ENCODE measurements around the gene COL6A1.
A peak's percentile ranks its signal among the peaks of the same experiment; 100 is the strongest.

Gene COL6A1

GRCh38 chr21:45981151-45982091, at the start of gene COL6A1:
Gene COL6A1, plus strand, starts transcription at chr21:45981770. Its CDS starts 81 bp downstream, at chr21:45981851.
- no CpG with 5 or more reads among the region's 63 CpGs for WGBS (ENCODE audit: insufficient coverage, insufficient read length)
- Histone ChIP-seq H3K27me3 (ENCODE audit: control insufficient read depth, insufficient read depth, low read length) (no peaks in the 10 kb centered on the region), H3K4me1 (ENCODE audit: control insufficient read depth, insufficient read depth, low read length) (peaks cover 5% of the 10 kb centered on the region), H3K27ac (ENCODE audit: low read length) (no peak within 1 kb of the TSS), H3K9me3 (ENCODE audit: control insufficient read depth, insufficient read depth, low read length) (no peaks in the 10 kb centered on the region), H3K36me3 (ENCODE audit: control insufficient read depth, insufficient read depth, low read length) (peaks cover 3% of the 10 kb centered on the region), H3K4me3 (ENCODE audit: low read length) (peak within 1 kb of the TSS; percentile 41)
- no peak for DNase-seq (ENCODE audit: low read depth, low spot score)

- no peak for DNase-seq (ENCODE audit: low read depth, low spot score)
- no peak overlapping the region for H3K4me3 ChIP-seq (ENCODE audit: low read length)
- peaks cover 9% of the 10 kb centered on the region for H3K9me3 ChIP-seq (ENCODE audit: control insufficient read depth, insufficient read depth, low read length)
- H3K36me3 ChIP-seq (ENCODE audit: control insufficient read depth, insufficient read depth, low read length): no peaks in the 10 kb centered on the region; the same call in 1 of the 2 replicates
- H3K27me3 ChIP-seq (ENCODE audit: control insufficient read depth, insufficient read depth, low read length): no peaks in the 10 kb centered on the region
- H3K27ac ChIP-seq (ENCODE audit: low read length): no peak overlapping the region
- H3K4me1 ChIP-seq (ENCODE audit: control insufficient read depth, insufficient read depth, low read length): no peaks in the 10 kb centered on the region
- no CpG with 5 or more reads among the region's 9 CpGs for WGBS (ENCODE audit: insufficient coverage, insufficient read length)
Measured at GRCh38 chr21:45932922-45933502, 48.6 kb upstream of the COL6A1 start.

- peaks cover 10% of the 10 kb centered on the region for H3K9me3 ChIP-seq (ENCODE audit: control insufficient read depth, insufficient read depth, low read length)
- H3K4me3 ChIP-seq (ENCODE audit: low read length): no peak overlapping the region
- peaks cover 2% of the 10 kb centered on the region; the same call in 1 of the 2 replicates for H3K36me3 ChIP-seq (ENCODE audit: control insufficient read depth, insufficient read depth, low read length)
- H3K4me1 ChIP-seq (ENCODE audit: control insufficient read depth, insufficient read depth, low read length): no peaks in the 10 kb centered on the region
- WGBS (ENCODE audit: insufficient coverage, insufficient read length): no CpG with 5 or more reads among the region's 6 CpGs
- no peak for DNase-seq (ENCODE audit: low read depth, low spot score)
- no peaks in the 10 kb centered on the region for H3K27me3 ChIP-seq (ENCODE audit: control insufficient read depth, insufficient read depth, low read length)
- no peak overlapping the region for H3K27ac ChIP-seq (ENCODE audit: low read length)
Measured at GRCh38 chr21:45934085-45934484, 47.5 kb upstream of the COL6A1 start.

- Histone ChIP-seq H3K4me3 (ENCODE audit: low read length) (no peak overlapping the region), H3K27me3 (ENCODE audit: control insufficient read depth, insufficient read depth, low read length) (no peaks in the 10 kb centered on the region), H3K4me1 (ENCODE audit: control insufficient read depth, insufficient read depth, low read length) (no peaks in the 10 kb centered on the region), H3K27ac (ENCODE audit: low read length) (no peak overlapping the region), H3K9me3 (ENCODE audit: control insufficient read depth, insufficient read depth, low read length) (peaks cover 10% of the 10 kb centered on the region), H3K36me3 (ENCODE audit: control insufficient read depth, insufficient read depth, low read length) (peaks cover 2% of the 10 kb centered on the region; the same call in 1 of the 2 replicates)
- WGBS (ENCODE audit: insufficient coverage, insufficient read length): no CpG with 5 or more reads among the region's 3 CpGs
- DNase-seq (ENCODE audit: low read depth, low spot score): no peak
Measured at GRCh38 chr21:45934554-45934953, 47.0 kb upstream of the COL6A1 start.

- H3K4me3 ChIP-seq (ENCODE audit: low read length): no peak overlapping the region
- 0 out of 2 replicates have a peak, but pooled peaks cover 2% of the 10 kb centered on the region for H3K36me3 ChIP-seq (ENCODE audit: control insufficient read depth, insufficient read depth, low read length)
- no peak overlapping the region for H3K27ac ChIP-seq (ENCODE audit: low read length)
- WGBS (ENCODE audit: insufficient coverage, insufficient read length): no CpG with 5 or more reads among the region's 3 CpGs
- no peaks in the 10 kb centered on the region for H3K27me3 ChIP-seq (ENCODE audit: control insufficient read depth, insufficient read depth, low read length)
- peaks cover 10% of the 10 kb centered on the region for H3K9me3 ChIP-seq (ENCODE audit: control insufficient read depth, insufficient read depth, low read length)
- H3K4me1 ChIP-seq (ENCODE audit: control insufficient read depth, insufficient read depth, low read length): no peaks in the 10 kb centered on the region
- DNase-seq (ENCODE audit: low read depth, low spot score): no peak
Measured at GRCh38 chr21:45935628-45936027, 45.9 kb upstream of the COL6A1 start.

GRCh38 chr21:45937721-45938452, 43.7 kb upstream of the COL6A1 start:
- Histone ChIP-seq H3K4me1 (ENCODE audit: control insufficient read depth, insufficient read depth, low read length) (no peaks in the 10 kb centered on the region), H3K36me3 (ENCODE audit: control insufficient read depth, insufficient read depth, low read length) (0 out of 2 replicates have a peak, but pooled peaks cover 2% of the 10 kb centered on the region), H3K27me3 (ENCODE audit: control insufficient read depth, insufficient read depth, low read length) (no peaks in the 10 kb centered on the region), H3K9me3 (ENCODE audit: control insufficient read depth, insufficient read depth, low read length) (peaks cover 10% of the 10 kb centered on the region), H3K27ac (ENCODE audit: low read length) (no peak overlapping the region), H3K4me3 (ENCODE audit: low read length) (no peak overlapping the region)
- no CpG with 5 or more reads among the region's 17 CpGs for WGBS (ENCODE audit: insufficient coverage, insufficient read length)
- no peak for DNase-seq (ENCODE audit: low read depth, low spot score)

- no peak overlapping the region for H3K27ac ChIP-seq (ENCODE audit: low read length)
- no peak for DNase-seq (ENCODE audit: low read depth, low spot score)
- WGBS (ENCODE audit: insufficient coverage, insufficient read length): no CpG with 5 or more reads among the region's 1 CpG
- H3K4me1 ChIP-seq (ENCODE audit: control insufficient read depth, insufficient read depth, low read length): no peaks in the 10 kb centered on the region
- 0 out of 2 replicates have a peak, but pooled peaks cover 2% of the 10 kb centered on the region for H3K36me3 ChIP-seq (ENCODE audit: control insufficient read depth, insufficient read depth, low read length)
- H3K4me3 ChIP-seq (ENCODE audit: low read length): no peak overlapping the region
- no peaks in the 10 kb centered on the region for H3K27me3 ChIP-seq (ENCODE audit: control insufficient read depth, insufficient read depth, low read length)
- peaks cover 10% of the 10 kb centered on the region for H3K9me3 ChIP-seq (ENCODE audit: control insufficient read depth, insufficient read depth, low read length)
Measured at GRCh38 chr21:45938453-45938755, 43.2 kb upstream of the COL6A1 start.

GRCh38 chr21:45938811-45939520, 42.6 kb upstream of the COL6A1 start:
- no peaks in the 10 kb centered on the region for H3K27me3 ChIP-seq (ENCODE audit: control insufficient read depth, insufficient read depth, low read length)
- no CpG with 5 or more reads among the region's 17 CpGs for WGBS (ENCODE audit: insufficient coverage, insufficient read length)
- 0 out of 2 replicates have a peak, but pooled peaks cover 2% of the 10 kb centered on the region for H3K36me3 ChIP-seq (ENCODE audit: control insufficient read depth, insufficient read depth, low read length)
- no peak overlapping the region for H3K4me3 ChIP-seq (ENCODE audit: low read length)
- no peaks in the 10 kb centered on the region for H3K4me1 ChIP-seq (ENCODE audit: control insufficient read depth, insufficient read depth, low read length)
- no peak overlapping the region for H3K27ac ChIP-seq (ENCODE audit: low read length)
- peaks cover 10% of the 10 kb centered on the region for H3K9me3 ChIP-seq (ENCODE audit: control insufficient read depth, insufficient read depth, low read length)
- no peak for DNase-seq (ENCODE audit: low read depth, low spot score)

GRCh38 chr21:45939521-45940045, 42.0 kb upstream of the COL6A1 start:
- Histone ChIP-seq H3K9me3 (ENCODE audit: control insufficient read depth, insufficient read depth, low read length) (peaks cover 10% of the 10 kb centered on the region), H3K27me3 (ENCODE audit: control insufficient read depth, insufficient read depth, low read length) (no peaks in the 10 kb centered on the region), H3K27ac (ENCODE audit: low read length) (no peak overlapping the region), H3K36me3 (ENCODE audit: control insufficient read depth, insufficient read depth, low read length) (0 out of 2 replicates have a peak, but pooled peaks cover 2% of the 10 kb centered on the region), H3K4me1 (ENCODE audit: control insufficient read depth, insufficient read depth, low read length) (no peaks in the 10 kb centered on the region), H3K4me3 (ENCODE audit: low read length) (no peak overlapping the region)
- WGBS (ENCODE audit: insufficient coverage, insufficient read length): no CpG with 5 or more reads among the region's 15 CpGs
- no peak for DNase-seq (ENCODE audit: low read depth, low spot score)

Measured in iPS DF 6.9 (cell line).